PC-3 (cell line): ENCODE results near the gene CNIH2. TPM values are rescaled to one million over a fixed set of nuclear protein-coding genes. Genes with fewer than 3 reads are reported as not detected.

Experiments
- ATAC-seq: fragments of 200-7000 bp; cut with Tn5 transposase; 2 replicates; pipeline ENCODE4 v1.9.1; 2020; ENCODE audit warnings: mild to moderate bottlenecking, moderate library complexity
- BruUV-seq: library from RNA; stranded (reverse); fragments of 400-500 nt; replicated peaks from 2 replicates; lab custom pipeline; 2021; lab: Mats Ljungman, UMichigan
- CTCF ChIA-PET: fragments of 300-600 bp; sonication (Branson Sonifier 250); formaldehyde crosslinking; loops from one replicate; lab custom pipeline; 2022; ENCODE audit warnings: antibody characterized with exemption; lab: Charles Lee
- POLR2A ChIA-PET: fragments of 300-600 bp; sonication (Branson Sonifier 250); formaldehyde crosslinking; loops from one replicate; lab custom pipeline; 2022; ENCODE audit warnings: antibody characterized with exemption; ENCODE audit not compliant: unreplicated experiment; lab: Charles Lee
- DNase-seq: peaks from one replicate; pipeline ENCODE4 v3.0.0-alpha.2; 2015
- H2AFZ ChIP-seq: fragments of 300-600 bp; sonication (generic); 2 replicates; pipeline ENCODE4 v1.6.0; 2016; ENCODE audit warnings: antibody characterized with exemption, low read length
- H3F3A ChIP-seq: fragments of 300-600 bp; sonication (generic); one replicate; pipeline ENCODE4 v1.6.0; 2017; ENCODE audit warnings: antibody characterized with exemption, low read length, control low read depth, mild to moderate bottlenecking; ENCODE audit not compliant: unreplicated experiment
- H3K27ac ChIP-seq: fragments of 300-600 bp; sonication (generic); 2 replicates; pipeline ENCODE4 v1.5.1; 2016; ENCODE audit warnings: mild to moderate bottlenecking, low read length
- H3K27me3 ChIP-seq: fragments of 300-600 bp; sonication (generic); 2 replicates; pipeline ENCODE4 v1.6.1; 2016; ENCODE audit warnings: low read length, mixed read lengths
- H3K36me3 ChIP-seq: fragments of 300-600 bp; sonication (generic); 2 replicates; pipeline ENCODE4 v1.6.1; 2016; ENCODE audit warnings: low read depth, mixed run types, low read length, mixed read lengths
- H3K4me1 ChIP-seq: fragments of 300-600 bp; sonication (generic); 2 replicates; pipeline ENCODE4 v1.5.1; 2016; ENCODE audit warnings: low read length; ENCODE audit not compliant: insufficient read depth
- H3K4me2 ChIP-seq: fragments of 300-600 bp; sonication (generic); 2 replicates; pipeline ENCODE4 v1.6.0; 2016; ENCODE audit warnings: low read length
- H3K4me3 ChIP-seq: fragments of 300-600 bp; sonication (generic); 2 replicates; pipeline ENCODE4 v1.5.1; 2016; ENCODE audit warnings: mild to moderate bottlenecking, low read length, mixed read lengths
- H3K79me2 ChIP-seq: fragments of 300-600 bp; sonication (generic); 2 replicates; pipeline ENCODE4 v1.6.1; 2017; ENCODE audit warnings: low read length, mixed read lengths
- H3K9ac ChIP-seq: fragments of 300-600 bp; sonication (generic); 2 replicates; pipeline ENCODE4 v1.6.0; 2016; ENCODE audit warnings: mild to moderate bottlenecking, low read length
- H3K9me2 ChIP-seq: fragments of 300-600 bp; sonication (generic); replicated peaks from 2 replicates; pipeline ENCODE4 v1.6.1; 2016; ENCODE audit warnings: mixed run types, low read length, mixed read lengths
- H3K9me3 ChIP-seq: fragments of 300-600 bp; sonication (generic); 2 replicates; pipeline ENCODE4 v1.6.1; 2016; ENCODE audit warnings: low read length, mixed read lengths
- H4K20me1 ChIP-seq: fragments of 300-600 bp; sonication (generic); 2 replicates; pipeline ENCODE4 v1.6.1; 2016; ENCODE audit warnings: low read length, mixed read lengths
- CTCF ChIP-seq: fragments of 300-600 bp; sonication (generic); conservative IDR thresholded peaks from 2 replicates; pipeline ENCODE4 v1.5.1; 2017; ENCODE audit warnings: antibody characterized with exemption, low read depth, mild to moderate bottlenecking, low read length
- EZH2 ChIP-seq: fragments of 300-600 bp; sonication (generic); IDR thresholded peaks from one replicate; pipeline ENCODE4 v1.6.1; 2017; ENCODE audit warnings: antibody characterized with exemption, mild to moderate bottlenecking, low read length; ENCODE audit not compliant: unreplicated experiment
- EZH2phosphoT487 ChIP-seq: fragments of 300-600 bp; sonication (generic); IDR thresholded peaks from 2 replicates; pipeline ENCODE4 v1.6.1; 2018; ENCODE audit warnings: mild to moderate bottlenecking, antibody characterized with exemption, low read length, borderline replicate concordance
- intact Hi-C: fragments of 100-400 bp; cut with micrococcal nuclease; formaldehyde crosslinking; loops from 2 replicates; pipeline ENCODE4 v1.9.0; 2023
- total RNA-seq: library from RNA; depleted of rRNA; stranded (reverse); fragments of >200 nt; gene quantifications from 2 replicates; pipeline ENCODE4 v1.2.3, GENCODE V29; 2014

CNIH2 gene
- total RNA-seq, 1 experiment from 2014 or later: 2.2 TPM

GRCh38 chr11:66321606-66322005 lies 43.6 kb downstream of the CNIH2 start:
- Histone ChIP-seq H2AFZ (no peak overlapping the region), H3K36me3 (no peaks in the 10 kb centered on the region), H3F3A (no peaks in the 10 kb centered on the region), H3K79me2 (no peaks in the 10 kb centered on the region), H3K9me3 (no peaks in the 10 kb centered on the region), H4K20me1 (no peaks in the 10 kb centered on the region), H3K27me3 (no peaks in the 10 kb centered on the region), H3K4me2 (no peak overlapping the region), H3K4me1 (peaks cover 3% of the 10 kb centered on the region), H3K9ac (no peak overlapping the region), H3K4me3 (no peak overlapping the region), H3K9me2 (no peaks in the 10 kb centered on the region), H3K27ac (no peak overlapping the region)
- ATAC-seq (no peak), DNase-seq (no peak)
- intact Hi-C loops: no loop called here
- no peak for TF ChIP-seq EZH2phosphoT487
- no peak for TF ChIP-seq EZH2
- TF ChIP-seq CTCF: no peak
- POLR2A ChIA-PET: no interaction called here
- no TSS peak for BruUV-seq
- CTCF ChIA-PET: interaction anchor here (0.6 to 1.1 kb wide), 2 partner anchors 9 to 64 kb away, joined by 4 to 8 read pairs; no protein-coding TSS in a partner anchor

- Histone ChIP-seq H3K9me2 (no peaks in the 10 kb centered on the region), H4K20me1 (no peaks in the 10 kb centered on the region), H3K27ac (no peak overlapping the region), H3K9me3 (no peaks in the 10 kb centered on the region), H3K27me3 (no peaks in the 10 kb centered on the region), H3K79me2 (no peaks in the 10 kb centered on the region), H3K36me3 (no peaks in the 10 kb centered on the region), H3K4me1 (peaks cover 15% of the 10 kb centered on the region), H3K4me2 (no peak overlapping the region), H3F3A (no peaks in the 10 kb centered on the region), H2AFZ (no peak overlapping the region), H3K9ac (no peak overlapping the region), H3K4me3 (no peak overlapping the region)
- ChIA-PET POLR2A (no interaction called here), CTCF (no interaction called here)
- no TSS peak for BruUV-seq
- ATAC-seq: no peak
- TF ChIP-seq CTCF (no peak), EZH2 (no peak), EZH2phosphoT487 (no peak)
- no peak for DNase-seq
- intact Hi-C loops: no loop called here
These were observed 44.9 kb downstream of the CNIH2 start for GRCh38 chr11:66322732-66323427.

DNA sequence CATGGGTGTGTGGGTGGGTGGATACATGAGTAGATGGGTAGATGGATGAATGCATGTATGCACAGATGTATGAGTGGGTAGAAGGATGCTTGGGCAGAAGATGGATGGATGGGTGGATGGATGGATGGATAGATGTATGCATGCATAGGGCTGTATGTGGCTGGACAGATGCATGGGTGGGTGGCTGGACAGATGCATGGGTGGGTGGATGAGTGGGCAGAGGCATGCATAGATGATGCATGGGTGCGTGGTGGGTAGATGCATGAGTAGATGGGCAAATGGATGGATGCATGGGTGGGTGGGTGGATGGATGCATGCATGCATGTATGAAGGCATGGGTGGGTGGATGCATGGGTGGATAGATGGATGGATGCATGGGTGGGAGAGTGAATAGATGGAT lies 45.7 kb downstream of the CNIH2 start:
- ATAC-seq: no peak
- no TSS peak for BruUV-seq
- no peaks in the 10 kb centered on the region for H3K79me2 ChIP-seq
- no peak overlapping the region for H3K4me2 ChIP-seq
- no peaks in the 10 kb centered on the region for H3K36me3 ChIP-seq
- H3K27me3 ChIP-seq: no peaks in the 10 kb centered on the region
- H3K4me1 ChIP-seq: peaks cover 22% of the 10 kb centered on the region
- H4K20me1 ChIP-seq: no peaks in the 10 kb centered on the region
- no peaks in the 10 kb centered on the region for H3F3A ChIP-seq
- no peak for TF ChIP-seq CTCF
- TF ChIP-seq EZH2phosphoT487: no peak
- TF ChIP-seq EZH2: no peak
- no peak overlapping the region for H2AFZ ChIP-seq
- no peaks in the 10 kb centered on the region for H3K9me2 ChIP-seq
- no peak overlapping the region for H3K27ac ChIP-seq
- H3K4me3 ChIP-seq: no peak overlapping the region
- no peak for DNase-seq
- intact Hi-C loops: no loop called here
- POLR2A ChIA-PET: no interaction called here
- H3K9ac ChIP-seq: no peak overlapping the region
- H3K9me3 ChIP-seq: no peaks in the 10 kb centered on the region
- CTCF ChIA-PET: no interaction called here
